HG02623 (cell line): ENCODE measurements around the gene SPATA21.

ENCODE experiments used
- ATAC-seq: cut with Tn5 transposase; IDR thresholded peaks from one replicate; pipeline ENCODE4 v1.9.1; 2021; ENCODE audit warnings: moderate library complexity; ENCODE audit not compliant: unreplicated experiment

Gene SPATA21

GRCh38 chr1:16422041-16422440, 15.2 kb downstream of the SPATA21 start:
- ATAC-seq, result no peak

- no peak for ATAC-seq
Observed at GRCh38 chr1:16421201-16421600, 16.0 kb downstream of the SPATA21 start.

- peak; percentile 67 for ATAC-seq
Observed at GRCh38 chr1:16420424-16421118, 16.7 kb downstream of the SPATA21 start.

DNA sequence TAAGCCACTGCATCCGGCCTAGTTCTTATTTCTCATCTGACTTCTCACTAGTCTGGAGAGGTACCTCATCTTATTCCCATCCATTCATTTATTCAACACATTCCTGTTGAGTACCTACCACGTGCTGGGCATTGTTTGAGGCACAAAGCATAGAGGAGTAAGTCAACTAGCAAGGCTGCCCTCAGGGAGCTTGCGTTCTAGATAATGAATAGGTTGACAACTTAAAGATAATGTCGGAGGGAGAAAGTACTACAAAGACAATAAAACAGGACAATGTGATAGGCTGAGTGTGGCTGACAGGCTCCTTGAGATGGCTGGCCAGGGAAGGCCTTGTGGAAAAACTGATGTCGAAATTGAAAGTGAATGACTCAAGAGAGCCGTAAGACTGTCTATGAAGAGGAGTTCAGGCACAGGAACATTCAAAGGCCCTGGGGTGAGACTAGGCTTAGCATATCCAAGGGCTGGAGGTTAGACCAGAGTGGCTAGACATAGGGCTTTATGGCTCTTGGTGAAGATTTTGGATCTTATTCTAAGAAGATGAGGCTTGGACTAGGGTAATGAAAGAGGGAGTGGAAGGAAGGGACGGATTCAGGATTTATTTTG, 18.3 kb downstream of the SPATA21 start:
- ATAC-seq, result no peak

DNA sequence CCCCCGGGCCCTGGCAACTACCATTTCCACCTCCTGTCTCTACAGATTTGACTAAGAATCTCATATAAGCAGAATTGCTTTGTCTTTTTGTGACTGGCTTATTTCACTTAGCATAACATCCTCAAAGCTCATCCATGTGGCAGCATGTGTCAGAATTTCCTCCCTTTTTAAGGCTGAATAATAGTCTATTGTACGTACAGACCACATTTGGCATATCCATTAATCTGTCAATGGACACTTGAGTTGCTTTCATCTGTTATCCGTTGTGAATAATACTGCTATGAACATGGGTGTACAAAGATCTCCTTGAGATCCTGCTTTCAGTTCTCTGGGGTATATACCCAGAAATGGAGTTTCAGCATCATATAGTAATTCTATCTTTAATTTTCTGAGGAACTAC, 24.0 kb downstream of the SPATA21 start:
- ATAC-seq, result no peak

DNA sequence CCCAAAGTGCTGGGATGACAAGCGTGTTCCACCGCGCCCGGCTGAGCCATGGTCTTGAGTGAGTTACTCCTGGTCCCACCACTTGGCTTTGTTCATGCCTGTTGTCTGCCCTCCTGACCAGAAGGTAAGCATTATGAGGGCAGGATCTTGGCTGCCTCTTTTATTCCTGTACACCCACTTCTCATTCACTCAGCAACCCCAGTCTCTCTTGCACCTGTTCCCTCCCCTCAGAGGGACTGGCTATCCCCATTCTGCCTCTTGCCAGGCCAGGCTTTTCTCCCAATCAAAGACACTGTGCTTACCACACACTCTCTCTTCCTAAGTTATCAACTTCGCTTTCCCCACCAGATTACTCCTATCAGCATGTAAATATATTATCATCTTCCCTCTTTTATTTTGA, 26.4 kb downstream of the SPATA21 start:
- ATAC-seq, result no peak

DNA sequence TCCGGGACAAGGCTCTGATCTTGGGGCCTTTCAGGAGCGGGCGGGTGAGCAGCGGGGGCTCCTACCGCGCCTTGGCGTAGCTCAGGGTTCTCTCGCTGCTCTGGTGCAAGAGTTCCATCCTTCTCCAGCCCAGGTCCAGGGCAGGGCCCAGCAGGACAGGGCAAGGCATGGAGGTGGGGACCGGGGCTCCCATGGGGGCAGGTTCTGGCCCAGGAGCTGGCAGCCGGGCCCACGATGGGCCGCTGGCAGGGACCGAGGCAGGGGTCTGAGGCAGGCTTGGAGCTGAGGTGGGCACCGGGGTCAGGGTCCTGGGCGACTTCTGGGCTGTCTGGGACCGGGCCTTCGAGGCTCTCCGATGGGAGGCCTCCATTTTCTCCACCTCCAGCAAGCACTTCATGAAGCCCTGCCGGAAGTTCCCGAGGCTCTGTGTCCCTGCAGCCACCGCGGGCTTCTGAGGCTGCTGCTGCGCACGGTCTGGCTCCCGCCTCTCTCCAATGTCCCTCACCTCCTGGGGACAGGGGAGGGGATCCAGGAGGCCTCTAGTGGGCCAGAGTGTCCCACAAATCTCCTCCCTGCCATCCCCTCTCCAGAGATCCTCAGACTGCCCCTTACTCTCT, 27.6 kb downstream of the SPATA21 start:
- no peak for ATAC-seq

DNA sequence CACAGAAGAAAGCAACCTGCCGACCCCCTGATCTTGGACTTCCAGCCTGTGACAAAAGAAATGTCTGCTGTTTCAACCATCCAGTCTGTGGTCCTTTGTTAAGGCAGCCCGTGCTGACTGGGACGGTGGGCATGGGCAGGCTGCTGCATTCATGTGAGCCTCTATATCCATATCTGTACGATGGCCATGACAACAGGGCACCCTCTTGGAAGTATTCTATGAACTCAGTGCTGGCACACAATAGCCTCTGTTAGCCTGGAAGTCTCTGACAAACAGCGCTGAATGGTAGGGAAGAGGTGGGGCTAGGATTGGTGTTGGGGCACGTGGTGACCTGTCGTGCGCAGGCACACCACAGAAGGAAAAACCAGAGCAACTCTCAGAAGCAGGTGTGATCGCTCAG, 30.4 kb downstream of the SPATA21 start:
- ATAC-seq, result no peak

DNA sequence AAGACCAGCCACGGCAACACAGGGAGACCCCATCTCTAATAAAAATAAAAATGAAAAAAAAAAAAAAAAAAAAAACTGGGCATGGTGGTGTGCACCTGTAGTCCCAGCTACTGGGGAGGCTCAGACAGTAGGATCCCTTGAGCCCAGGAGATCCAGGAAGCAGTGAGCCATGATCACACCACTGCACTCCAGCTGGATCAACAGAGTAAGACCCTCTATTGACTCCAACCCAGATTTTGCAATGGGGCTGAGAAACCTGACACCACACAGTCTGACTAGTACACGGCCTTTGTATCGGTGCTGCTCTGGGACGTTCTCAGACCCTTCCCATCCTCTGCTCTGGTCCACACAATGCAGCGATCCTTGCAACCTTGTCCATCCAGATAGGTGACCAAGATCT, 31.8 kb downstream of the SPATA21 start:
- no peak for ATAC-seq

DNA sequence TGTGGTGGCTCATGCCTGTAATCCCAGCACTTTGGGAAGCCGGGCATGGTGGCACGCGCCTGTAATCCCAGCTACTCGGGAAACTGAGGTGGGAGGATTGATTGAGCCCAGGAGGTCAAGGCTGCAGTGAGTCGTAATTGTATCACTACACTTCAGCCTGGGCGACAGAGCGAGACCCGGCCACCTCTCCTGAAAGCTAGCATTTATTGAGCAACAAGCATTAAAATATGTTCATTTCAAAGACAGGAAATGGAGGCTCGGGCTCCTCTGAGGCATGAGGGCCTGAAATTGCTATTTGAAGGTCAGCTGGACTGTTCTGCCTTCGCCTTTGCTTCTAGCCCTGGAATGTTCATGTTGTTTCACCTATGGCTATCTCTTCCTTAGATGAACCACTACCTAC, 34.5 kb downstream of the SPATA21 start:
- ATAC-seq, result no peak

DNA sequence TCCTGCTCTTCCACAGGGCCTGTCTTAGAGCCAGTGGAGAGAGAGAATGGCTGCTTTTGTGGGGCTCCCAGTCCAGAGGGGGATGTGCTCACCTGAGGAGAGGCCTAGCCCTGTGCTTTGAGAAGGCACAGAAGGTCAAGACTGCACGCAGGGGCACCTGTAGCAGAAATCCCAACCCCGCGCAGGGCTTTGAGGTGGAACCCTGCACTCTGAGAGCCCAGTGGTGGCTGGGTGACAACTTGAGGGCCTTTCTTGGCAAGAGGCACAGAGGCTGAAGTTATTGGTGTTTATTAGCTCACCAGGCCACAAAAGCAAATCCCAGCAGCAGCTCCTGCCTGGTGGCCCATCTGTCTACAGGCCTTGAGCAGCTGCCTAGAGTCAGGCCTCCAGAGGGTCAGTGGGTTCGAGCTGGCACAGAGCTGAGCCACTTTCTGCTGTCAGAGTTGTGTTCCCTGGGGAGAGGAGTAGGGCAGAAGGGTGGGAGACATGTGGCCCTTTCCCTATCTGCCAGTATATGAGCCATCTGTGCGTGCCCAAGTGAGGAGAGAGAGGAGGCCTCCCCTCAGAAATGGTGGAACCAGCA, 38.8 kb downstream of the SPATA21 start:
- no peak for ATAC-seq

GRCh38 chr1:16397120-16397519, 40.1 kb downstream of the SPATA21 start:
- no peak for ATAC-seq

GRCh38 chr1:16396591-16396990, 40.6 kb downstream of the SPATA21 start:
- no peak for ATAC-seq

DNA sequence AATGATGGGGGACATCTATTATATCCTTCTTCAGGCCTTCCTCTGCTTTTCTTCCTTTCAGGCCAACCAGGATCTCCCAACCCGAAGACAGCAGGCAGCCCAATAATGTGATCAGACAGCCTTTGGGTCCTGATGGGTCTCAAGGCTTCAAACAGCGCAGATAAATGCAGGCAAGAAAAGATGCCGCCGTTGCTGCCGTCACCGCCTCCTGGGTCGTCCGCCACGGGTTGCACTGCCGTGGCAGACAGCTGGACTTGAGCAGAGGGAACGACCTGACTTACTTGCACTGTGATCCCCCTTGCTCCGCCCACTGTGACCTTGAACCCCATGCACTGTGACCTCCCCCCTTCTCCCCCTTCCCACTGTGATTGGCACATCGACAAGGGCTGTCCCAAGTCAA, 42.2 kb downstream of the SPATA21 start:
- ATAC-seq, result no peak

- no peak for ATAC-seq
Observed at GRCh38 chr1:16393570-16394521, 43.4 kb downstream of the SPATA21 start.

DNA sequence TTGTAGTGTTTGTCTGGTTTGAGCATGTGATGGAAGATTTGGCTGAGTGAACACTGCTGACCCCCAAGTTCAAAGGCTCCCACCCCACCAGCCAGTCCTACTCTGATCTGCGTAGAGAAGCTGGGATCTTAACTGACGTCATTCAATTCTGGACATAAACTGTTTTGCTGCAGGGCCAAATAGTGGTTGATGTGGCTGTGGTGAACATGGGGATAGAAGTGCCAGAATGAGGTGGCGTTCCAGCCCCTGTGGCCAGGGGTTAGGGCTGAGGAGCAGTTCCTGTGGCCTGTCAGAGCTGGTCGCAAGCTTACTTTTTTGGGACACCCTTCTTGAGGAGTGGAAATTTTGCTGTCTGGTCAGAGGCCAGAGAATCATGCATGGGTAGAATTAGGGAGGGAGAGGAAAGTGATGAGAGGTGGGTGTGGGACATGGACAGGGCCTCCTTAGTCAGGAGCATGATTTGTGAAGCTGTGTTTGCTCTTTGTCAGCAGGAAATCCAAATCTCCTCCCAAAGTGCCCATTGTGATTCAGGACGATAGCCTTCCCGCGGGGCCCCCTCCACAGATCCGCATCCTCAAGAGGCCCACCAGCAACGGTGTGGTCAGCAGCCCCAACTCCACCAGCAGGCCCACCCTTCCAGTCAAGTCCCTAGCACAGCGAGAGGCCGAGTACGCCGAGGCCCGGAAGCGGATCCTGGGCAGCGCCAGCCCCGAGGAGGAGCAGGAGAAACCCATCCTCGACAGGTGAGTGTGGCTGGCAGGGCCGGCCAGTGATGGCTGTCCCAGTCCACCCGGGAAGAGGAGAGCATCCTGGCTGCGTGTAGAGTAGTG, 44.3 kb downstream of the SPATA21 start:
- ATAC-seq, result no peak

DNA sequence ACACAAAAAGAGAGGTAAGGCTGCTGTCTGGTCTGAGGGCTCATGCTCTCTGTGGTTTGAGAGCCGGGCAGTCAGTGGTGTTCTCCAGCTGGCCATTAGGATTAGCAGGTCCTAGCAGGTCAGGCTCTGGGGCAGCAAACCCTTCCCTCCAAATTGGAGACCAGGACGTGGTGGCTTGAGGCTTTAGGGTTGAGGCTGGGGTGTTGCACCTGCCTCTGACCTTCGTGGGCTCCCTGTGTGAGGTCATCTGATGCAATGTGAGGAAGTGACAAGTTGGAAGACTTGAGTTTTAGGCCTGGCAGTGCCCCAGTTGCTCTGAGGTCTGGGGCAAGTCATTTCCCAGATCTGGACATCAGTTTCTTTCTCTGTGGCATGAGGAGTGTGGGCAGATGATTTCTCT, 45.8 kb downstream of the SPATA21 start:
- ATAC-seq, result no peak

DNA sequence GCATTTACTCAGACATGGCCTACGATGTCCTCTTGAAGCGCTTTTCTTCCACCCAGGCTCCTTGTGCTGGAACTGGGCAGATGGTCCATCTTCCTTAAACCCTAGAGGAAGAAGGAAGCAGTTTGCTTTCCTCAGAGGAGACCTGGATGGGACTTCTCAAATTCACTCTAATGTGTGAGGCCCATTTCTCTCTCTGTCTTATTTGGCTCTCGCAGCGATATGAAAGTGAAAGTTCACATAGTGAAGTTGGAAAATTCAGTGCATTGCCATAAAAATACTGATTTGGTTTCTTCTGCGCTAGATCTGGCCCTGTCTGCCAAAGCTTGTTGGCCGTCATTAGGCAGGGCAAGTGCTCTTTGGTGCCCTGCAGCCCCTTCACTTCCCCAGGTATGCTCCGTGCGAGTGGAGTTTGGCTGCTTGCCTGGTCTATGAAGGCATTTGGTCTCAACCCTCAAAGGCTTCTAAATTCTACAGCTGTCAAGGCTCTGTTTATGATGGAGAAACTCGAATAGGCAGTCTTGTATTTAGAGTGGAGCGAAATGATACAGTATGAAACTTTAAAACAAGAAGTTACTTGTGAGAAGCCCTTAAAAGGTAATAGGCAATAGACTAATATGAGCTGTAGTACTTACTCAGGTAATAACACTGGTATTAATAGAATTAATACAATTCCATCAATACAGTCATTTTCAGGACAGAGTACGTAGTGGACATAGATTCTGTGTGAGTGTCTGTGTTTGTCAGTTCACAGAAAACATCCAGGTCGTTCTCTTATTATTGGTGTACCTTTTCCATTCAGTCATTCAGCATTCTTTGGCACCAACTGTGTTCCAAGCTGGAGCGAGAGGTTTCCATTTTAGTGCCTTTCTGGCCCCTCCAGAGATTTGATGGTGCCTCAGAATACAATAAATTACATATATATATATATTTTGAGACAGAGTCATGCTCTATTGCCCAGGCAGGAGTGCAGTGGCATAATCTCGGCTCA, 49.7 kb downstream of the SPATA21 start:
- no peak for ATAC-seq
